ENCODE data around the gene ARRB2.
"Not testable (repeated sequence)": the region's sequence is repeated elsewhere in the genome, so short reads cannot be mapped to it uniquely, and the experiment has no call there.

The ARRB2 gene
- 105 to 118 reads per million in 2 donors for total RNA-seq

GRCh38 chr17:4709794-4710692 lies at the start of gene ARRB2:
Gene ARRB2 (plus strand): TSS chr17:4710632. CDS start chr17:4710722, 90 bp downstream.
- peak; percentile 96 to 99 (median 99) for DNase-seq

DNA sequence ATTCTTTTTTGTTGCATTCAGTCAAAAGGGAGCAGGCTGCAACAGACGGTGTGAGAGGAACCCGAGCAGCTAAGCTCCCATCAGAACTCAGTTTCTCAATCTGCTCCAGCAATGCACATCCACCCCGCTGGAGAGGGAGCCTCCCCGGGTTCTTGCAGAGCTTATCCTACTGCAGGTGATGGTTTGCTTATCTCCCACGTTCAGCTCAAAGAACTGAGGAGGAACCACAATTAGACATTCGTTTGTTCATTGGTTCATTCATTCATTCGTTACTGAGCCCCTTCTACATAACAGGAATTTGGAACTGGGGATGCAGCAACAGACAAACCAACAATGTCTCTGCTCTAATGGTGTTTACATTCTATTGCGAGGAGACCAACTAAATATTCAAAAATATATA lies 46.7 kb upstream of the ARRB2 start:
- no peak for DNase-seq

GRCh38 chr17:4664230-4664629 lies 46.2 kb upstream of the ARRB2 start:
- DNase-seq: no peak

- DNase-seq: no peak
Measured at GRCh38 chr17:4665027-4665426, 45.4 kb upstream of the ARRB2 start.

DNA sequence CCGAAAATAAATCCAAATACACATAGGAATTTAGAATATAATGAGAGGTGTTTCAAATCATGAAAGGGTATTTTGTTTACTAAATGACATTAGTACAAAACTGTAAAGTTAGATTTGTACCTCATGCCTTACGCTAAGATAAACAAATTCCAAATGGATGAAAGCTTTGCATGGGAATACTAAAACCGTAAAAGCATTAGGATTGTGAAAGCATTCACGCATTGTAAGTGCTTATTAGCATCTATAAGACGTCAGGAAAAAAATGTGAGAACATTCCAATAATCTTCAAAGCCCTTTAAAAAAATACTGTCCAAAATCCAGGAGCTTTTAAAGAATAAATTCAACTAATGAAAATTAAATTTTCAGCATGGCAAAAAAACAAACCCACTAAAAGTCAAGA lies 44.1 kb upstream of the ARRB2 start:
- no peak for DNase-seq

DNA sequence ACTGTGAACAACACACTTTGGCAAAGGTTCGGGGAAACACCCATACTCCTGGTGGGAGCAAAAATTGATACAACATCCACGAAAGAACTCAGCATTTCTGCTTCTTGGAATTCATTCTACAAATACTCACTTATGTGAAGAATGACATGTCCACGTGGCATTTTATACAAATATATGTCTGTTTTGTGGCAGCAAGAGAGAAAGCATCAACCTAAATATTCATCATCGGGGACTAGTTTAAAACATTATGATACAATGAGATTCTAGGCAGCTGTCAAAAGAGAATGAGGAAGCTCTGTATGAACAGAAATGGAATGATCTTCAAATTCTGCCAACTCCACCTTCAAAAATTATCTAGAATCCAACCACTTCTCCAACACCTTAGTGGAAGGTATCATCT lies 43.3 kb upstream of the ARRB2 start:
- DNase-seq: no peak

DNA sequence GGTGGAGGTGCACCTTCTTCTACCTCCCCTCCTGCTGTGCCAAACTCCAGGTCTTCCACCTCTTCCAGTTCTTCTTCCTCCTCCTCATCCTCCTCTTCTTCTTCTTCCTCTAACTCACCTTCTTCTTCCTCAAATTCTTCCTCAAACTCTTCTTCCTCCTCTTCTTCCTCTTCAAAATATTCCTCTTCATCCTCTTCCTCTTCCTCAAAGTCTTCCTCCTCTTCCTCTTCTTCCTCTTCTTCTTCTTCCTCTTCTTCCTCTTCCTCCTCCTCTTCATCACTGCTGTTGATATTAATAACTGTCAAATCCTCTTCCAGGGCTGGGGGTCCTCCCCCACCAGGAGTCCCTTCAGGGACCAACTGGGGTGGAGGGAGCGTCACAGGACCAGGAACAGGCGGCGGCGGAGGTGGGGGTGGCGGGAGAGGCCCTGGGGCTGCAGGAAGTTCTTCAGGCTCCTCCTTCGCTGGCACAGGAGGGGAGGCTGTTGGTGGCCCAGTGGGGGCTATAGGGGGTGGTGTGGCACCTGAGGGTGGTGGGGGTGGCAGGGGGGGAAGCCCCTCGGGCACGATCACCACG lies 38.3 kb upstream of the ARRB2 start:
- DNase-seq: no peak

GRCh38 chr17:4672751-4673150 lies 37.7 kb upstream of the ARRB2 start:
- no peak for DNase-seq

GRCh38 chr17:4673169-4673568 lies 37.3 kb upstream of the ARRB2 start:
- no peak for DNase-seq

GRCh38 chr17:4673986-4674684 lies 36.3 kb upstream of the ARRB2 start:
- DNase-seq: no peak

DNA sequence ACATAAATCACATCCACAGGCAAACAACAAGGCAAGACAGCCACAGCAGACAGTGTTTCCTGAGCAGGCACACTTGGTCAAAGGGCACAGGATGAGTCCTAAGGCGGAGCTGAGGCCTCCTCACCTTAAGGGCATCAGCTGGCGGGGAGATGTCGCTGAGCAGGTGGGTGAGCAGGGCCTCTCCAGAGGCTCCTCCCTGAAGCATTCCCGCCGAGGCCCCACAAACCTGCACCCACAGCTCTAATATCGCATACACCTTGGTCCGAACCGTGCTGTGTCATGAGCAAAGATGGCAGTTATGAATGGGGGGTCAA lies 35.8 kb upstream of the ARRB2 start:
- no peak for DNase-seq

- DNase-seq: no peak
Measured at GRCh38 chr17:4675791-4676190, 34.6 kb upstream of the ARRB2 start.

DNA sequence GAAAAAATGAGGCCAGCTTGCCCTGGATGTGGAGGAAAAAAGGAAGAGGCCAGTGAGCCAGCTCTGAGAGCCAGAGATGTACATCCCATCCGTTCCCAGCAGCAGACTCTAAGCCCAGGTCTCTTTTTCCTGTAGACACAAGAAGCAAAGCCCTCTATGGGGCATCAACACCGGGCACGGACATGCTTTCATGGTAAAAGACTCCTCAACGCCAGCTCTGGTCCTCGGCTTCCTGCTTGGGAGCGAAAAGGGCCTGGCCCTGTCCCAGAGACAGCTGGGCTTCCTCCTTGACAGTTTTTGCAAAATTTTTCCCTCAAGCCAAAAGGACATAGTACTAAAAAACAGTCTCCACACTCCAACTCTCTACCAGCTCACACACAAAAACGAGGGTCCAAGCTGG lies 33.6 kb upstream of the ARRB2 start:
- DNase-seq: no peak

GRCh38 chr17:4678448-4679026 lies 31.9 kb upstream of the ARRB2 start:
- DNase-seq: peak in 1 of 5 experiments; percentile 40

DNA sequence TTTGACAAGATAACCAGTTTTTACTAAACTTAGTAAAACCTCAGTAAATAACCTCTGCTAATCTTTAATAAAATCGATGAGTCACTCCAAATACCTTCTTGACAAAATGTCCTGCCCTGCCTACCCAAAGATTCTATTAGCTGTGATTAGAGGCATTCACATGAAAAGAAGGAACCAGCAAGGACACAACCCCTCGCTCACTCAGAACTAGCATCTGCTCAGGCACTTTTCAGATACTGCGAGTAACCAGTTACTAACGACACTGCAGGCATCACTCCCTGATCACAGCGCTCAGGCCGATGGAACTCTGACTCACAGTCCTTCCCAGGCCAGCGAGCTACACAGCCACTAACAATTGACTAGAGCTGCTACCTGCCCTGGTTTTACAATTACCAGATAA lies 30.8 kb upstream of the ARRB2 start:
- no peak for DNase-seq

DNA sequence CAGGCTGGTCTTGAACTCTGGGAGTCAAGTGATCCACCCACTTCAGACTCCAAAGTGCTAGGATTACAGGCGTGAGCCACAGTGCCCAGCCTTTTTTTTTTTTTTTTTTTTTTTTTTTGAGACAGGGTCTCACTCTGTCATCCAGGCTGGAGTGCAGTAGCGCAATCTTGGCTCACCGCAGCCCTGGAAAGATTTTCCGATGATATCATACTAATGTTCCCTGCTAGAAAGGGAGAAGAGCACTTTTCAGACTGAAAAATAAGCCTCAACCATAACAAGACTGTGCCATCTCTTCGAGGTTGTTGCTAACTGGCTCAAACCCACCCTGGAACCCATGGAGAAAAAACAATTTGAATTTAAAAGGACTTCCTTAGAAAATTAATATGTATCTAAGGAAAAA lies 26.7 kb upstream of the ARRB2 start:
- DNase-seq: not testable (repeated sequence)

GRCh38 chr17:4689872-4690271 lies 20.6 kb upstream of the ARRB2 start:
- DNase-seq: not testable (repeated sequence)

GRCh38 chr17:4690745-4691144 lies 19.7 kb upstream of the ARRB2 start:
- DNase-seq: no peak

- DNase-seq: no peak
Measured at GRCh38 chr17:4691686-4692085, 18.7 kb upstream of the ARRB2 start.

DNA sequence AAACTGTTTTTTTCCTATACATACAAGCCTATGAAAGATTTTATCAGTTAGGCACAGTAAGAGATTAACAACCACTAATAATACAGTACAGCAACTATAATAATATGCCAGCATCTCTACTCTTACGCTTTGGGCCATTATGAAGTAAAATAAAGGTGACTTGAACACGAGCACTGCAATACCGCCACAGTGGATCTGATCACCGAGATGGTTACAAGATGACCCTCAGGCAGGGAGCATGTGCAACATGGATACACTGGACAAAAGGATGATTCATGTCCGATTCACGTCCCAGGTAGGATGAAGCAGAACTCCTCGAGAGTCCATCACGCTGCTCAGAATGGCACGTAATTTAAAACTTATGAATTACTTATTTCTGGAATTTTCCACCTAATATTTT lies 17.0 kb upstream of the ARRB2 start:
- DNase-seq: no peak

GRCh38 chr17:4696437-4696805 lies 14.0 kb upstream of the ARRB2 start:
- DNase-seq: peak in 2 of 5 experiments; percentile 49 to 87

- not testable (repeated sequence) for DNase-seq
Measured at GRCh38 chr17:4699401-4700056, 10.9 kb upstream of the ARRB2 start.

GRCh38 chr17:4701116-4701515 lies 9.3 kb upstream of the ARRB2 start:
- no peak for DNase-seq
